ENCODE results near the gene TGFBI.
"Not testable (repeated sequence)": the region's sequence is repeated elsewhere in the genome, so short reads cannot be mapped to it uniquely, and the experiment has no call there.

TGFBI gene

DNA sequence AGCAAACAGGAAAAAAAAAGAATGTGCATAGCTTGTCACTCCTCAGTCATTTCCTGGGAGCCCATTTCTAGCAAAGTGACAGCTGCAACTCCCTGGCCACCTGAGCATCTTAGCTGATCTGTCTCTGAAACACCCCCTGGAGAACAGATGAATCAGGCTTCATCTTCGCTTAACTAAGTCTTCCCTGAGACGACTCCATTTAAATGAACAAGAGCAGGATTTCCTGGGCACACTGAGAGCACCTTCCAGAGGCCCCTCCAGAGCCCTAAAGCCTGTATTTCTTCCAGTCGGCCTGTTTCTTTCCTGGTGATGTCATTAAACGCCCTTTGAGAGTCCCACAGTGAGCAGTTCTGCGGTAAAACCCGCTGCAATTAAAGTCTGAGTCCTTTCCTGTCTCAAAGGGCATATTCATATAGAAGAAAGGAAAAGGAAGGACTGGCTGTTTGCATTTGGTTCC, 13.9 kb downstream of the TGFBI start:
- DNase-seq (ENCODE audit: extremely low spot score, insufficient read length, low read depth) (no peak), FAIRE-seq (no peak)

DNA sequence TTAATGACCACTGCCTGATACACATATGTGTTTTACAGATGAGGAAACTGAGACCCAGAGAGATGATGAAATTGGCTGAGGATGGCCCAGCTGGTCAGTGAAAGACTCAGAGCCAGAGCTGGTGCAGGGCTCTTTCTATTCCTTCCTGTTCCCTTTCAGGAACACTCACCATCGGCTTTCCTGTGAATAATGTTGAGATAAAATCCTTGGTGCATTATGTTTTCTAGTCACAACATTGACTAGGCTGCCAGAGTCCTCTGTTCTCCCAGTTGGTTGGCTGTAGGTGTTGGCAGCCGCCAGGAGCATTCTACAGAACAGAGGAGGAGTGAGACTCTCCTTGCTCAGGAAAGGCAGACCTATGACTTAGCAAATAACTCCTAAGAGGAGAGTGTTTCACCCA, 14.8 kb downstream of the TGFBI start:
- FAIRE-seq (peak; percentile 58), DNase-seq (ENCODE audit: extremely low spot score, insufficient read length, low read depth) (no peak)

DNA sequence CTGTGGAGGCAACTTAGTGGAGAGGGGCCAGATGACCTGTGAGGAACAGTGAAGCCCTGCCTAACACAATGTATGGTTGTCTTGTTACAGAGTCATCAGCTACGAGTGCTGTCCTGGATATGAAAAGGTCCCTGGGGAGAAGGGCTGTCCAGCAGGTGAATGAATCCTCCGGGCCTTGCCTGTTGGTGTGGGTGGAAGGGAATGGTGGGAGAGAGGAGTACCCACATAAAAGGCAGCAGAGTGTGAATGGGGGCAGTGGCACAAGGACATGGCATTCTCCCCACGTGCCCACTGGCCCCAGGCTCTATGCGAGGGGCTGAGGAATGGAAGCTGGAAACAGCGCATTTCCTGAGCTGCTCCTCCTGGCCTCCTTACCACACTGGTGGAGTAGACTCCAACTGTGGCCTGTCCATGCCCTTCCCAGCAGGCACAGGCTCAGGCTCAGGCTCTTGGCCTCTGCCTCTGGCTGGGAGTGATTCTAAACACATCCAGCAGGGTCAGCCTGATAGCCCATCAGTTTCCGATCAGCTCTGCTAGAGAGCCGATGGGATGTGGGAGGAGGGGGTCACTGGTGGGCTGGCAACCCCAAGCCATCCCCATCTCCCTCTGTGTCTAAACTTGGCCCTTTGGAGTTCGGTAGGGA, 15.3 kb downstream of the TGFBI start:
- DNase-seq (ENCODE audit: extremely low spot score, insufficient read length, low read depth) (no peak), FAIRE-seq (no peak)

DNA sequence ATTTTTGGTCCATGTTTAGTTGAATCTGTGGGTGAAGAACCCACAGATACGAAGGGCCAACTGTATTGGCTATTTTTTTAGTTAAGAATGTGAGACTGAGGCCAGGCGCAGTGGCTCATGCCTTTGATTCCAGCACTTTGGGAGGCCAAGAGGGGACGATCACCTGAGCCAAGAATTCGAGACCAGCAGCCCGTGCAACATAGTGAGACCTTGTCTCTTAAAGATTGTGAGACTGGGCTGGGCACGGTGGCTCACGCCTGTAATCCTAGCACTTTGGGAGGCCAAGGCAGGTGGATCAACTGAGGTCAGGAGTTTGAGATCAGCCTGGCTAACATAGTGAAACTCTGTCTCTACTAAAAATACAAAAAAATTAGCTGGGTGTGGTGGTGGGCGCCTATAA, 16.2 kb downstream of the TGFBI start:
- not testable (repeated sequence) for DNase-seq (ENCODE audit: extremely low spot score, insufficient read length, low read depth); FAIRE-seq

DNA sequence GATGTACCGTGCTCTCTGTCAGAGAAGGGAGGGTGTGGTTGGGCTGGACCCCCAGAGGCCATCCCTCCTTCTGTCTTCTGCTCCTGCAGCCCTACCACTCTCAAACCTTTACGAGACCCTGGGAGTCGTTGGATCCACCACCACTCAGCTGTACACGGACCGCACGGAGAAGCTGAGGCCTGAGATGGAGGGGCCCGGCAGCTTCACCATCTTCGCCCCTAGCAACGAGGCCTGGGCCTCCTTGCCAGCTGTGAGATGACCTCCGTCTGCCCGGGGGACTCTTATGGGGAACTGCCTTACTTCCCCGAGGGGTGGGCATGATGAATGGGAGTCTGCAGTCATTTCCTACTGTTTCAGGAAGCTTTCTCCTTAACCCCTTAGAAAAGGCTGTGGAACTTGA, 17.5 kb downstream of the TGFBI start:
- no peak for FAIRE-seq
- no peak for DNase-seq (ENCODE audit: extremely low spot score, insufficient read length, low read depth)

DNA sequence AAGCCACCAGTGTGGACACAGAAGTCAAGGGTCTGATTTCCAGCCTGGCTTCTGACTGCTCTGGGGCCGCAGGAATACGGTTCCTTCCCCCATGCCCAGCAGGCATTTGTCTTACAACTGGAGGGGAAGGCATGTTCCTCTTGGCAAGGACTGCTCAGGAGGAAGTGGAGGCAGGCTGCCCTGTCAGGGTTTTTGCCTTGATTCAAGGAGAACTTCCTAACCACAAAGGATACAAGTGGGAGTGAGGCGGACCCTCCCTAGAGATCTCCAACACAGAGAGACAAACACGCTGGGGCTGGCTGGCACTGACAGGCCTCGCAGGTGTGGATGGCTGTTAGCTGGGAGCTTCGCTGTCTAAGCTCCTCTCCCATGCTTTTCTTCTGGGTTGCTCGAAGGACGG, 19.1 kb downstream of the TGFBI start:
- FAIRE-seq: no peak
- DNase-seq (ENCODE audit: extremely low spot score, insufficient read length, low read depth): no peak

DNA sequence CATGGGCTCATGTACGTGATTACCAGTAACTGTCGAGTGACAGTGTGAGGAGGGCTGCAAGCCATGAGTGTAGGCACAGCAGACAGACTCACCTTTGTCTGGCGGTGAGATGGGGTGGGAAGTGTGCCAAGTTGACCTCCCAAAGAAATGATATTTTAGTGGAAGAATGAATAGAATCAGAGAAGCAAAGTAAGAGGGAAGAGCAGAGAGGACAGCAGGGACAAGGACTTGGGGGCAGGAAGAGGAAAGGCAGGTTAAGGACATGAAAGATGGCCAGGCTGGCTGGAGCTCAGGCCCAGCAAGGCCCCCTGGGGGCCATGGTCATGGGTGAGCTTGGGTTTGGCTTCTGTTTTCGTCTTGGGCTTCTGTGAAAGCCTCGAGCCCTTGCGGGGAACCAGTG, 20.2 kb downstream of the TGFBI start:
- FAIRE-seq (no peak), DNase-seq (ENCODE audit: extremely low spot score, insufficient read length, low read depth) (no peak)

DNA sequence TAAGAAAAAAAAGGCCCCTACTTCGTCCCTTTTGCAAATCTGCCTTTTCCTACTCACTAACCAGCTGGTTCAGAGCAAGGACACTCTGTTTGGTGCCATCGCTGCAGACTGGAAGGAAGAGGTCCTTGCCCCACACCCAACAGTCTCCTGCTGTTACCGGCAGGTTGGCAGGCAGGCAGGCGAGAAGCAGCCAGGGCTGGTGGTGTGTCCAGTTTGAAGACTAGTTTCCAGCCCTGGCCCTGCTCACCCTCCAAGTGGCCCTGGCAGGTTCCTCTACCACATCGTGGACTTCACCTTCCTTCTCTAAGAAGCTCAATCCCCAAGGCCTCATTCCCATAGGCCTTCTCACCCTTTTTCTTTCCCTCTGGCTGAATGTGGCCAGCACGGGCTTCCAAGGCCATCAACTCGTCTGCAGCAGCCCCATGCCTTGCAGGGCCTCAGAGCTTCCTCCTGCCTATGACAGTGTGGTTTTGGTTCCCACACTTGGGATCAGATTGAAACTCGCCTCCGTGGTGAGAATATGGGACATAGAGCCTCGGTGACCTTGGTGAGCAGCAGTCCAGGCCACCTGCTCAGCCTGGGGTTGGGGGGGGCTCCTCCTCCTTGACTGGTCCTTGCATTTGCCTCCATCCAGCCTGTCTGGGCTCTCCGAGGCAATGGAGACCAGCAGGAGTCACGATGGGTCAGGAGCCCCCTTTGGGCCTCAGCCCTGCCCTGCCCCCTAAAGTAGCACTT, 22.9 kb downstream of the TGFBI start:
- DNase-seq (ENCODE audit: extremely low spot score, insufficient read length, low read depth) (no peak), FAIRE-seq (no peak)

DNA sequence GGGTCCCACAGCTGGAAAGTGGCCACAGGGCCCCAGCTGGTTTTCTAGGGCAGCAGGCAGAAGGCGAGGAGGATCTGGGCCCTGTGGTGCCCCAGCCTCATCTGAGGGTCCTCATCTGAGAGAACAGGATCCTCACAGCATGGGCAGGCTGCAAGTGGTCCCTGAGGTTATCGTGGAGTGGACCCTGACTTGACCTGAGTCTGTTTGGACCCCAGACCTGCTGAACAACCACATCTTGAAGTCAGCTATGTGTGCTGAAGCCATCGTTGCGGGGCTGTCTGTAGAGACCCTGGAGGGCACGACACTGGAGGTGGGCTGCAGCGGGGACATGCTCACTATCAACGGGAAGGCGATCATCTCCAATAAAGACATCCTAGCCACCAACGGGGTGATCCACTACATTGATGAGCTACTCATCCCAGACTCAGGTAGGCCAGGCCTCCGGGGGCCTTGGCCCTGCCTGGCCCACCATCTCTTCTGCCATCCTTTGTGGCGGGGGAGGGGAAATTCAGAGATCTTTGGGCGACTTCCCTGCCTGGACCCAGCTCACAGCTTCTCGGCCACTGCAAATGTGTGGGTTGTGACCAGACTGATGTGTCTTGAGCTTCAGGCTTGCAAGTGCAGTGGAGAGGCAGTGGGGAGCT, 24.0 kb downstream of the TGFBI start:
- FAIRE-seq (no peak), DNase-seq (ENCODE audit: extremely low spot score, insufficient read length, low read depth) (no peak)

DNA sequence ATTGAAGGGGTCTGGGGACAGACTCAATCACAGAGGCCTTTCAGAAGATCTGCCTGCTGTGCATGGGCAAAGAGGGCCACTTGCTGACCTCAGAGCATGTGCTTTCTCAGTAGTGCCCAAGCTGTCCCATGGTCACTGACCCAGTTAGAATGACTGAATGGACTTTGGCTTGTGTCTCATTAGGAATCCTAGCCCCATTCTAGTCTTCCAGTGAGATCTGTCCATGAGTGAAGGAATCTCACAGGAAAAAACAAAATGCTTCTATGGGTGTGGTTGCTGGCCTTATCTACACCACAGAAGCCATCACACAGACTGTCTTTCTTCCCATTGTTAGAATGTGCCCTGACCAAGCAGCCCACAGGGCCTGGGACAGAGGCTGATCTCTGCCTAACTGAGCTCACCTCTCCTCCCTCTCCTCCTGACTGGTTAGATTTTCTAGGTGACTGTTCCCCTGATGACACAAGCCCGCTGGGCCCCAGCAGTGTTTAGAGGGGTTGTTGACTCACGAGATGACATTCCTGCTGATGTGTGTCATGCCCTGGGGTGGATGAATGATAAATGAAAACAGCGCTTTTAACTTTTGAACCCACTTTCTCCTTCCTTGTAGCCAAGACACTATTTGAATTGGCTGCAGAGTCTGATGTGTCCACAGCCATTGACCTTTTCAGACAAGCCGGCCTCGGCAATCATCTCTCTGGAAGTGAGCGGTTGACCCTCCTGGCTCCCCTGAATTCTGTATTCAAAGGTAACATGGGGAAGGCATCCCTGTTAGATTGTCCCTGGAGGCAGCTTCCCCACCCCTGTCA, 24.8 kb downstream of the TGFBI start:
- FAIRE-seq (no peak), DNase-seq (ENCODE audit: extremely low spot score, insufficient read length, low read depth) (no peak)

DNA sequence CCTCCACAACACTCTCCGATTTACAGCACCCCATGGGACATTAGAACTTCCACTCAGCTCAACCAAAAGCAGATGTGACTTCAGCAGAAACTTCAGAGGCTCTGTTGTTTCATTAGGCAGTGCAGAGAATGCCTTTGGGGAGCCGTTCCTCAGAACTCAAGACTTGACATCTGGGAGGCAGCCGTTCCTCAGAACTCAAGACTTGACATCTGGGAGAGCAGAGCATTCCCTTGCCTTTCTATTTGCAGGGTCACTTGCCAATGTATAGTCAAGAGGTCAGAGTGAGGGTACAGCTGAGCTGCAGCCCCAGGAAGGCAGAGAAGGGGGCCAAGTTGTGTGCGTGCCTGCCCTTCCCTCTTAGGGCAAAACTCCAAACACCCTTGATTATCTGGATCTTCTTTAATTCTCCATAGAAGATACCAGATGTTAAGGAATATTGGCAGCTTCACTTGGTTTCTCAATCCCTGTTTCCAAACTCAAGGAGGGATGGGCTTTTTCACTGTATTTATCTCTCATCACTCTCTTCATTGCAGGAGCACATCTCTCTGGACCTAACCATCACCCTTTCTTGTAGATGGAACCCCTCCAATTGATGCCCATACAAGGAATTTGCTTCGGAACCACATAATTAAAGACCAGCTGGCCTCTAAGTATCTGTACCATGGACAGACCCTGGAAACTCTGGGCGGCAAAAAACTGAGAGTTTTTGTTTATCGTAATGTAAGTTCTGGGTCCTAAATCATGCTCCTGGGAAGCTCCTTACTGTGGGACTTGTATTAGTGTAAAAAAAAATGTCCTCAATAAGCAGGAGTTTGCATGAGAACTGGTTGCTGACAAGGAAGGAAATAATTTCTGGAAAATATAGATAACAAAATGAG, 25.6 kb downstream of the TGFBI start:
- FAIRE-seq: no peak

DNA sequence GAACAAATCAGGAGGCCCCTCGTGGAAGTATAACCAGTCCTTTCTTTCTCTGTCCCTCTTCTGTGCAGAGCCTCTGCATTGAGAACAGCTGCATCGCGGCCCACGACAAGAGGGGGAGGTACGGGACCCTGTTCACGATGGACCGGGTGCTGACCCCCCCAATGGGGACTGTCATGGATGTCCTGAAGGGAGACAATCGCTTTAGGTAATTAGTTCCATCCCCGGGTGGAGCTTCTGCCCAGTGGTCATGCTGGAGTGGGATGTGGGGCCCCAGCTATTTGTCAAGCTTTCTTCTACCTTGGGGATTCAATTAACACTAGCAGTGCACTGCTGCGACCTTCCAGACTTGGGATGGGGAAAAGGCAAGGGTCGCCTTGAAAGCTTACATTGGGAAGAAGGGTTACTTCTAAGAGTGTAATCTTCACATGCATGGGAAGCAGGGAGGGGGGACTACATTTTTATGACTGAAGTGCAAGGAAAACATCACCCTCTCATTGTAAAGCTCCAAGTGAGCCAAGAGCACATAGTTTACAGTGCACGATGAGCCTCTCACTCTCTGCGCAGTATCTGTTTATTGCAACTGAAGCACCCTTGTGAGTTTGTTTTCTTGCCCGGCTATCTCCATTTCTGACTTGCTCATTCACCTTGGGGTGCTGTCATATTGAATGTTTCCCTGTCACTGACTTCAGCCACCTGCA, 27.0 kb downstream of the TGFBI start:
- no peak for DNase-seq (ENCODE audit: extremely low spot score, insufficient read length, low read depth)
- no peak for FAIRE-seq

More for the DNA sequence above, 25.6 kb downstream of the TGFBI start:
- DNase-seq (ENCODE audit: extremely low spot score, insufficient read length, low read depth): no peak

DNA sequence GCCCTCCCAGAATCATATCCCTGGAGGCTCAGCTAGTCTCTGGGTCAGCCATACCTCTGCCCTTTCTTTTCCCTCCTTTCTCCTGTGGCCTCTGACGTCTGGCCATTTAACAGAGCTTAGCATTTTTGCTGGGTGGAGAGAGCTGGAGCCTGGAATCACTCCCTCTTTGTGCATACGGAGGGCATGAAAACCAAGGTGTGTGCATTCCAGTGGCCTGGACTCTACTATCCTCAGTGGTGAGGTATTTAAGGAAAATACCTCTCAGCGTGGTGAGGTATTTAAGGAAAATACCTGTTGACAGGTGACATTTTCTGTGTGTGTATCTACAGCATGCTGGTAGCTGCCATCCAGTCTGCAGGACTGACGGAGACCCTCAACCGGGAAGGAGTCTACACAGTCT, 27.5 kb downstream of the TGFBI start:
- DNase-seq (ENCODE audit: extremely low spot score, insufficient read length, low read depth) (no peak), FAIRE-seq (no peak)

DNA sequence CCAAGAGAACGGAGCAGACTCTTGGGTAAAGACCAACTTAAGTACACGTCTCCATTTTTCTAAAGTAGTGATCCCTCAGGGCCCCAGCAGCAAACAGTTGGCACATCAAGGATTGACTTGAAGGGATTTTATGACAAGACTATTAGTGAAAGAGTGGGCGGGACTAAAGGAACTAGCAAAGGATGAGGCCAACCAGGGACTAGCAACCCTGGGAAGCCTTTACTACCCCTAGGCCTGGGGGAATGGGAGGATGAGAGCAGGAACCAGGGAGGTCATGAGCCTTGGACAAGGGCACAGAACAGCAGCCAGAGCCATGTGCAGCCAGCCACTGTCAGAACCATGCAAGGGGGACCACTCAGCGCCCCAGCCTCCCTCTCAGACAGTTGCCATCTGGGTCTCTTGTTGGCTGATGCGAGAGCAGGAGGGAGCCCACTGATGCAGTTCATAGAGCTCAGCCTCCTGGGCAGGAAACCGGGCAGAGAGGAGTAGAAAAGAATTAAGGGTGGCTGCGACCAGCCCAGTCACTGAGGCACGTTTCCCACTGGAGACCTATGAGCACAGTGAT, 28.1 kb downstream of the TGFBI start:
- no peak for FAIRE-seq

DNA sequence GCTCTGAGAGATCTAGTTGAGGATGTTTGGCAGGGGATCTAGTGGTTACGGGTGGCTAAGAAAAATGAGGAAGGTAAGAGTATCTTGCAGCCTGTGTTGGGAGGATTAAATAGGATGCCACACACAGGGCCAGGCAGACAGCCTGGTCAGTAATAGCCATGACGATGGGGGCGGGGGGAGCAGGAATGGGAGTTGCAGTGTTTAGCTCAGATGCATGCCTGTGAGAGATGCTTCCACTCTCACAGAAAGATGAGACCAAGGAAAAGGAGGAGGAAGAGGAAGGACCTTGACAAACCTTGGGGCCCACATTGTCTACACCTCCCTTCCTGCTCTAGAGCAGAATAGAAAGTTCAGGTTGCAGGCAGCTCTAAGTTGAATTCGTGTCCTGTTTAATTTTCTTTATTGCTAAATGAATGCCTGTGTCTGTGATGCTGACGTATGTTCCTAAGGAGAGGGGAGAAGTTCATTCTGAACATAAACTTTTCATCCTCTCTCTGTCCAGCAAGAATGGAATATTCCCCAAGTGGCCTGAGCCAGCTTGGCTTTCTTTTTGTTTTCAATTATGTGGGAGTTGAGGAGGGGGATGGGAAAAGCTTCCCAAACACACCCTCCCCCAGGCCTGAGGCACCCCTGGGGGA, 28.7 kb downstream of the TGFBI start:
- DNase-seq (ENCODE audit: extremely low spot score, insufficient read length, low read depth): no peak
- no peak for FAIRE-seq

More for the DNA sequence above, 28.1 kb downstream of the TGFBI start:
- no peak for DNase-seq (ENCODE audit: extremely low spot score, insufficient read length, low read depth)

DNA sequence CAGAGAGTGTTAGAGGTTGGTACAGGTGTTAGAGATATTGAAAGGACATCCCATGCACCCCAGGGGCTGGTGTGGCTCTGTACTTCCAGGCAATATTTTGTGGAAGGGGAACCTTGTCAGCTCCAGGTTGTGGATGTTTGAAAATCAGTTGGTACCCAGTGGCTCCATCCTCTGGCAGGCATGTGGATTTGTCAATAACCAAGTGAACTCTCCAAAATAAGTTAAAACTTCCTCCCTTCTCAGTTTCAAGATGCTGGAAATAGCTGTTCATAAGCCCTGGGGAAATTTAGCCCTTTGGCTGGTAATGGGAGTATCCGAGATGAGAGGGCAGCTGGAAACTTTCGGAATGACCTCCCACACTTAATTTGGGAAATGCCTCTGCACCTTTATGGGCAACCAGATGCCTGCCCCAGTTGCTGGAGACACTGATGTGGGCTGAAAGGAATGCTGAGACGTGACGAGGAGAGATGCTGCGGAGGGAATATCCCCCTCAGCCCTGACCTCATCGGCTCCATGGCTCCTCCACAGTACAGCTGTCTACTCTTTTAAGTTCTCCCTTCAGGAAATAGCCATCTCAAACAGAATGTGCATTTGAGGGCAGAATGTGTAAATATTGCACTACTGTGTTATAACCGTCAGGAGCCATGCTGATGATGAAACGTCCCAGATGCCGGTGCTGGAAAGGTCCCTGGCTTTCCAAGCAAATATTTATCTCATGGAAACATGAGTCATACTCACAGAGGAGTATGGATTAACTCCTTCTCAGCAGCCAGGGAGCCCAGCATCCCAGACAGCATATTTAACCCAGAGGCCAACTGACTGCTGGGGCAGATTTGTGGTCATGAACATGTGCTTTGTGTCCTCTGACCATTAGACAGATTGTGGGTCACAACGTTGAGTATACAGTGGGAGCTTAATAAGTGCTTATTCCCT, 29.5 kb downstream of the TGFBI start:
- DNase-seq (ENCODE audit: extremely low spot score, insufficient read length, low read depth): no peak
- no peak for FAIRE-seq

DNA sequence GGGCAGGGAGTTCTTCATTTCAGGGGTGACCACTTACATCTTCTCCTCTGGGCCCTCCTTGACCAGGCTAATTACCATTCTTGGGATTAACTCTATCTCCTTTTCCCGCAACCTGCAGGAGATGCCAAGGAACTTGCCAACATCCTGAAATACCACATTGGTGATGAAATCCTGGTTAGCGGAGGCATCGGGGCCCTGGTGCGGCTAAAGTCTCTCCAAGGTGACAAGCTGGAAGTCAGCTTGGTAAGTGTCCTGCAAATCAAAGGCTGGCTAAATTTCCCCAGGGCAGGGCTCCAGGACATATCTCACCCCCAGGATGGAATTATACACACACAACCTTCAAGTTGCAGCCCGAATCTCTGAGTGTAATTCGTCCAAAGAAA, 30.2 kb downstream of the TGFBI start:
- no peak for DNase-seq (ENCODE audit: extremely low spot score, insufficient read length, low read depth)
- FAIRE-seq: no peak
